IMR-90 (cell line): ENCODE data around the gene TENM3.

Experiments
- CTCF ChIP-seq: conservative IDR thresholded peaks from 2 replicates; pipeline ENCODE4 v1.5.1; 2012; ENCODE audit warnings: mild to moderate bottlenecking, low read depth, low read length, improper control_type of control experiment
- MAFK ChIP-seq: IDR thresholded peaks from 2 replicates; pipeline ENCODE4 v1.6.1; 2012; ENCODE audit warnings: low read depth, low read length, improper control_type of control experiment

- TF ChIP-seq CTCF = no peak
- TF ChIP-seq MAFK = no peak
Measured at GRCh38 chr4:182286931-182287330, 43.7 kb downstream of the TENM3 start.
